Keratinocyte (primary cell): Measurements from ENCODE around the gene YY1.
"Not testable (repeated sequence)": the region's sequence is repeated elsewhere in the genome, so short reads cannot be mapped to it uniquely, and the experiment has no call there.

Source experiments
- EZH2 ChIP-seq: IDR thresholded peaks from one replicate; pipeline ENCODE4 v1.6.1; 2012; ENCODE audit warnings: inconsistent platforms, mild to moderate bottlenecking, low read length, moderate library complexity
- TF ChIP-seq, protein P1 (sequence below), 3 experiments: IDR thresholded peaks in 1 of 3; conservative IDR thresholded peaks in 1 of 3; optimal IDR thresholded peaks in 1 of 3; 2 replicates in 2 of 3; 3 replicates in 1 of 3; pipeline versions ENCODE3 to v1.5.1; 2011; ENCODE audit warnings: low read length in 3 of 3, mild to moderate bottlenecking in 3 of 3, moderate library complexity in 2 of 3, control low read depth in 1 of 3, inconsistent platforms in 1 of 3; ENCODE audit not compliant: insufficient read depth in 2 of 3; ENCODE audit errors: extremely low read depth in 1 of 3

DNA sequence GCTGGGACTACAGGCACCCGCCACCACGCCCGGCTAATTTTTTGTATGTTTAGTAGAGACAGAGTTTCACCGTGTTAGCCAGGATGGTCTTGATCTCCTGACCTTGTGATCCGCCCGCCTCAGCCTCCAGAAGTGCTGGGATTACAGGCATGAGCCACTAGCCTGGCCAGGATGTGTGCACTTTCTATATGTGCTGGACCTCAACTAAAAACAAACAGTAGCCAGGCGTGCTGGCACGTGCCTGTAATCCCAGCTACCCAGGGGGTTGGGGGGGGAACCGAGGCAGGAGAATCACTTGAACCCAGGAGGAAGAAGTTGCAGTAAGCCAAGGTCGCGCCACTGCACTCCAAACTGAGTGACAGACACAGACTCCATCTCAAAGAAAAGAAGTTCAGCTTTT lies 57.8 kb downstream of the YY1 start:
- TF ChIP-seq, protein P1, sequence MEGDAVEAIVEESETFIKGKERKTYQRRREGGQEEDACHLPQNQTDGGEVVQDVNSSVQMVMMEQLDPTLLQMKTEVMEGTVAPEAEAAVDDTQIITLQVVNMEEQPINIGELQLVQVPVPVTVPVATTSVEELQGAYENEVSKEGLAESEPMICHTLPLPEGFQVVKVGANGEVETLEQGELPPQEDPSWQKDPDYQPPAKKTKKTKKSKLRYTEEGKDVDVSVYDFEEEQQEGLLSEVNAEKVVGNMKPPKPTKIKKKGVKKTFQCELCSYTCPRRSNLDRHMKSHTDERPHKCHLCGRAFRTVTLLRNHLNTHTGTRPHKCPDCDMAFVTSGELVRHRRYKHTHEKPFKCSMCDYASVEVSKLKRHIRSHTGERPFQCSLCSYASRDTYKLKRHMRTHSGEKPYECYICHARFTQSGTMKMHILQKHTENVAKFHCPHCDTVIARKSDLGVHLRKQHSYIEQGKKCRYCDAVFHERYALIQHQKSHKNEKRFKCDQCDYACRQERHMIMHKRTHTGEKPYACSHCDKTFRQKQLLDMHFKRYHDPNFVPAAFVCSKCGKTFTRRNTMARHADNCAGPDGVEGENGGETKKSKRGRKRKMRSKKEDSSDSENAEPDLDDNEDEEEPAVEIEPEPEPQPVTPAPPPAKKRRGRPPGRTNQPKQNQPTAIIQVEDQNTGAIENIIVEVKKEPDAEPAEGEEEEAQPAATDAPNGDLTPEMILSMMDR (optimal IDR thresholded peaks at IDR 0.05 in 1 of 3, IDR thresholded peaks at IDR 0.05 in 1 of 3, conservative IDR thresholded peaks at IDR 0.05 in 1 of 3; ENCODE audit: extremely low read depth in 1 of 3, insufficient read depth in 2 of 3, low read length in 3 of 3): not testable (repeated sequence)
- not testable (repeated sequence) for TF ChIP-seq EZH2
